RCC 7860 (cell line): Measurements from ENCODE around the gene KDM4C.
"Not testable (repeated sequence)": the region's sequence is repeated elsewhere in the genome, so short reads cannot be mapped to it uniquely, and the experiment has no call there.

Experiments used
- DNase-seq: peaks from one replicate; pipeline ENCODE4 v3.0.0-alpha.2; 2015; ENCODE audit warnings: low spot score
- FAIRE-seq: peaks from 2 replicates; lab custom pipeline; 2012; peaks lifted over from hg19 to GRCh38; lab: Jason Lieb, UNC

The KDM4C gene

DNA sequence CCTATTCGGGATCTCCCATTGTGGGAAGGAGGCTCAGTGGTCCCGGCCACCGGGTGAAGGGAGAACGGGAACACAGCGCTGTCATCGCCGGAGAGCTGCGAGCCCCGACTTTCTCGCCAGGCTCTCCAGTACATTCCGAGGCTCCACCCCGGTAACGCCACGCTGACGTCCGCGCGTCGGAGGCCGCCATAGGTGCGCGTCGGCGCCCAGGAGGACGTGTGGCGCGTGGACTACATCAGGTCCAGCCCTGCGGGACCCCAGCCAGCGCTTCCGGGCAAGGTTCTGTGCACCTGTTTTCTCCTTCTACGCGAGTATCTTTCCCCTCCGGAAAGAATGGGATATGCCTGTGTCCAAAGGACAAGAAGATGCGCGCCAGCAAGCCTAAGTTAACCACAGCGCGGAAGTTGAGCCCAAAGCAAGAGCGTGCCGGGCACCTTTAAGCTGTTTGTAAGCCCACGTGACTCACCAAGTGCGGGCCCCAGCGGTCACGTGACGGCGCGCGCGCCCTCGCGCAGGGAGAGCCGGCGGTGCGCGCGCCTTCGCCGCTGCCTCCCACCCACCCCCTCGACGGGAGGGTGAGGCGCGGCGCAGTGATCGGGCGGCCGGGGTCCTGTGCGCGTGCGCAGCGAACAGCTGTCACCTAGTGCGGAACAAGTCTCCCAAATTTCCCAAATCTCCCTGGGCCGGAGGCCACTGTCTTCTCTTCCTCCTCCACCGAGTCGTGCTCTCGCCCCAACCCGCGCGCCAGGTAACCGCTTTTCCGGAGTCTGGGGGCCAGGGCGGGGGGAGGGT lies at the start of gene KDM4C:
TSS of gene KDM4C (plus strand) at position 518 of the 792 bp plus-strand sequence. CDS start 35,016 bp downstream, outside the sequence.
- FAIRE-seq: no peak
- peak; percentile 72 for DNase-seq

- FAIRE-seq: no peak
- no peak for DNase-seq
These were observed 49.0 kb upstream of the KDM4C start for GRCh38 chr9:6708732-6709131.

- FAIRE-seq (no peak), DNase-seq (no peak)
These were observed 46.4 kb upstream of the KDM4C start for GRCh38 chr9:6711403-6711802.

GRCh38 chr9:6712041-6712440 lies 45.7 kb upstream of the KDM4C start:
- no peak for FAIRE-seq
- no peak for DNase-seq

DNA sequence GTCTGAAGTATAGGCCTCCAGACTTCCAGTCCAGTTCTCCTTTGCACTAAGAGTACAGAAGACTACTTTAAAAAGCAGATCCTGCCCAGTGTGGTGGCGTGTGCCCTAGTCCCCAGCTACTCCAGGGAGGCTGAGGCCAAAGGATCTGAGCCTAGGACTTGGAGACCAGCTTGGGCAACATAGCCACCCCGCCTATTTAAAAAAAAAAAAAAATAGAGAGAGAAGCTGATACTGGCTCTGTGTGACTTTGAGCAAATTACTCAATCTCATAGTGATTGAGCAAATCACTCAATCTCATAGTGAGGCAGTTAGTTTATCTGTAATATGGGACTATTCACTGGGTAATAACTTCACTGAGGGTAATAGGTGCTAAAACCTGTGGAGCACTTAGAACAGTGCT lies 43.6 kb upstream of the KDM4C start:
- DNase-seq: no peak
- FAIRE-seq: no peak

DNA sequence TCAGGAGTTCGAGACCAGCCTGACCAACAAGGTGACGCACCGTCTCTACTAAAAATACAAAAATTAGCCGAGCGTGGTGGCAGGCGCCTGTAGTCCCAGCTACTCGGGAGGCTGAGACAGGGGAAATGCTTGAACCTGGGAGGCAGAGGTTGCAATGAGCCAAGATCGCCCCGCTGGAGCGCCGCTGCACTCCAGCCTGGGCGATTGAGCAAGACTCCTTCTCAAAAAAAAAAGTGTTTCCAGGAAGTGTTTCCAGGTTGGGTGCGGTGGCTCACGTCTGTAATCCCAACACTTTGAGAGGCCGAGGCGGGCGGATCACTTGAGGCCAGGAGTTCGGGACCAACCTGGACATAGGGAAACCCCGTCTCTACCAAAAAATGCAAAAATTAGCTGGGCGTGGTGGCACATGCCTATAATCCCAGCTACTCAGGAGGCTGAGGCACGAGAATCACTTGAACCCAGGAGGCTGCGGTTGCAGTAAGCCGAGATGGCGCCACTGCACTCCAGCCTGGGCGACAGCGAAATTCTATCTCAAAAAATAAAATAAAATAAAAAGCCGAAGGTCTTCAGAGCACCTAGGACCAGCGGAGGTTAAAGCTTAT lies 42.5 kb upstream of the KDM4C start:
- not testable (repeated sequence) for DNase-seq, FAIRE-seq

DNA sequence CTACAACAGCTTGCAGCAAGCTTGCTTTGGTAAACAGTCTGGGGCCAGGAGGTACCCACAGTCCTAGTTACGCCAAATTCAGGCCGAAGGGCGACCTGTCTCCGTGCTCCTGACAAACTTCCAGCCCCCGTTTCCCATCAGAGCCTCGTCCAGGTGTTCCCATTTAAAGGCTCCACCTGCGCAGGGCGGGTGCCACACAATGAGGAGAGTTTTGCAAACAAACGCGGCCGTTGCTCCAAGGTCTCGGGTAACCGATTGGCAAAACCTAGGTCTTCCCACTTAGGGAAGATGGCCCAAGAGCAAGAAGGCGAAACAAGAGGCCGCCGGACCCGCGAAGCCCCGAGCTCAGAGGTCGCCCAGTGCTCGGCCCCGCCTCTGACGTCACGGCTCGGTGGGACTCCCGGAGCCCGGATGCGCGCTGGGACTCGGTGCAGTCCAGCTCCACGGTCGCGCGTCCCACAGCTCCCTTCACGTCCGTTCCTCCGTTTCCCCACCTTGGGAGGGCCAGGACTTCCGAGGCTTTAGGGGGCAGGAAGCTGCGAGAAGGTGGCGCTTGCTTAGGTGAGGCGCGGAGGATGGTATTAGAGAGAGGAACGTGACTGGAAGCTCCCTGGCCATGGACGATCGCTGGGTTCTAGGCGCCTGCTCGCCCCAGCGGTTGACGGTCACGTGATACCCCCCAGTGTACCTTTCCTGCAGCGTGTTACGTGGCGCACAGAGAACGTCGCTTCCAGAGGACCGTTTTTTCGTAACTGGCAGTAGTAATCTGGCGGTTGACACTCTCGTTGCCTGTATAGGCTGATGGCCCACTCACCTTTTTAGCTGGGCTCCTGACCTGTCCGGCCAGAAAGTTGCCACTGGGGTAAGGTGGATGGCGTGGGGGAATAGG lies 41.8 kb upstream of the KDM4C start:
- no peak for FAIRE-seq

GRCh38 chr9:6716766-6717165 lies 41.0 kb upstream of the KDM4C start:
- no peak for DNase-seq
- no peak for FAIRE-seq

More for the DNA sequence above, 41.8 kb upstream of the KDM4C start:
- no peak for DNase-seq

DNA sequence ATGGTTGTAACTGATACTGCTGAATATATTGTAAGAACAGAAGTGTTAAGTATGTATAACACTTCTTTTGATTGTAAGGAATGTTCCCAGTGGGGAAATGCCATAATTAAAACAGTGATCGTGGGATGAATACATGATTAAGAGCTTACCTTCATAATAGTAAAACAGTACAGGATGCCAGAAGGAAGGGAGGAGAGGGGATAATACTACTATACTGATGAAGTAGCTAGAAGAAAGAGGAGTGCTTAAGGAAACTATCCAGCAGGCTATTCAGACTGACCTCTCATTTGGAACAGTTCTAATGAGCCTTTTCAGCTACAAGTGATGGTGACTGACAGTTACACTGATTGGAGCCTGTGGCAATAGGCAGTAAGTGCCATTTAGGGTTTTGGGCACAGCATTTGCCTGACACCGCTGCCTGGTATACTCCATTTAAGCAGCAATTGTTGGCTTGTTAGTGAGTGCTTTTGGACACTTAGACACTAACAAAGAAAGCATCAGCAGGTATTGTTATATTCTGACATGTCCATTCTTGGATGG lies 33.8 kb upstream of the KDM4C start:
- FAIRE-seq (no peak), DNase-seq (no peak)

GRCh38 chr9:6733257-6733656 lies 24.5 kb upstream of the KDM4C start:
- FAIRE-seq: no peak
- DNase-seq: no peak

GRCh38 chr9:6733831-6734230 lies 23.9 kb upstream of the KDM4C start:
- no peak for DNase-seq

GRCh38 chr9:6735422-6735821 lies 22.4 kb upstream of the KDM4C start:
- no peak for DNase-seq
- no peak for FAIRE-seq

More at GRCh38 chr9:6733831-6734230, 23.9 kb upstream of the KDM4C start:
- FAIRE-seq: no peak

DNA sequence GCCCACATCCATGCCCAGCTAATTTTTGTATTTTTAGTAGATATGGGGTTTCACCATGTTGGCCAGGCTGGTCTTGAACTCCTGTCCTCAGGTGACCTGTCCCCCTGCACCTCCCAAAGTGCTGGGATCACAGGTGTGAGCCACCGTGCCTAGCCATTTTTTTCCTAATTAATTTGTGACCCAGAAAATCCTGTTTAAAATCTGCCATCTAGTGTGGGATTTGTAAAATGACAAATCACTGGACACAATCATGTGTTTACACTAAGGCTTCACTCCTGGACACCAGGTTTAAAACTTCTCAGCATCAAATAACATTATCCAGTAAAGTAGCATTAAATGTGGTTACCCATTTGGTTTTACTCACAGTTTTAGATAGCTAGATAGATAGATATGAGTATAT lies 18.6 kb upstream of the KDM4C start:
- no peak for DNase-seq
- no peak for FAIRE-seq

- FAIRE-seq, DNase-seq: not testable (repeated sequence)
These were observed 8.9 kb upstream of the KDM4C start for GRCh38 chr9:6748861-6749260.

DNA sequence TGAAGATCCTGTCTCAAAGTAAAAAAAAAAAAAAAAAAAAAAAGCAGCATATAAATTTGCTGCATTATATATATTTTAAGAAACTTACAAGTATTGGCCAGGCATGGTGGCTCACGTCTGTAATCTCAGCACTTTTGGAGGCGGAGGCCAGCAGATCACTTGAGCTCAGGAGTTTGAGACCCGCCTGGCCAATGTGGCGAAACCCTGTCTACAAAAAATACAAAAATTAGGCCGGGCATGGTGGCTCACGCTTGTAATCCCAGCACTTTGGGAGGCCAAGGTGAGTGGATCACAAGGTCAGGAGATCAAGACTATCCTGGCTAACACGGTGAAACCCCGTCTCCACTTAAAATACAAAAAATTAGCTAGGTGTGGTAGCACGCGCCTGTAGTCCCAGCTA lies 2.9 kb upstream of the KDM4C start:
- FAIRE-seq: not testable (repeated sequence)

GRCh38 chr9:6757132-6757455 lies 679 bp upstream of the KDM4C start:
- FAIRE-seq (no peak), DNase-seq (peak; percentile 50)

More for the DNA sequence above, 2.9 kb upstream of the KDM4C start:
- not testable (repeated sequence) for DNase-seq

GRCh38 chr9:6758248-6758497 lies 400 bp downstream of the KDM4C start:
- no peak for FAIRE-seq
- DNase-seq: no peak

- FAIRE-seq: no peak
- no peak for DNase-seq
These were observed 868 bp downstream of the KDM4C start for GRCh38 chr9:6758498-6759184.

GRCh38 chr9:6759185-6759977 lies 1.6 kb downstream of the KDM4C start:
- DNase-seq (peak; percentile 81), FAIRE-seq (peak; percentile 69)

GRCh38 chr9:6761306-6761705 lies 3.5 kb downstream of the KDM4C start:
- FAIRE-seq: no peak

More at GRCh38 chr9:6761306-6761705, 3.5 kb downstream of the KDM4C start:
- no peak for DNase-seq
